ENCODE measurements around the gene CFAP52.
"Not testable (repeated sequence)": the region's sequence is repeated elsewhere in the genome, so short reads cannot be mapped to it uniquely, and the experiment has no call there.

CFAP52 gene

GRCh38 chr17:9576521-9577372 is at the start of gene CFAP52:
Gene CFAP52, plus strand, starts transcription at chr17:9576642. Its CDS starts 54 bp downstream, at chr17:9576696.
- peak; percentile 62 to 77 for DNase-seq

DNA sequence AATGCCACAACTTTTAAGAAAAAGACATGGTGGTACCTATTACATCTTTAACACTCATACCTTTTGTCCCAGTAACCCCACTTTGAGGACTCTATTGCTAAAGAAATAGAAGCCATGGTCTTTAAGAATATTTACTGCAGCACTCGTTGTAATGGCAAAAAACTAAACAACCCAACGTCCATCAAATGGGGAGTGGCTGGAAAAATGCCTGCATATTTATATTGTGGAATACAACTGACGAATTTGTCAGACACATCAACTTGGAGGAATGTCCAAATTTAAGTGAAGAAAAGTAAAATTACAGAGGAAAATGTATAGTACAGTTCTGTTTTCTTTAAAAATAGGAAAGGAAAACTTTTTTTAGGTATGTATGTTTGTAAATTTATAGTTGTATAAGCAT is 48.7 kb upstream of the CFAP52 start:
- no peak for DNase-seq

DNA sequence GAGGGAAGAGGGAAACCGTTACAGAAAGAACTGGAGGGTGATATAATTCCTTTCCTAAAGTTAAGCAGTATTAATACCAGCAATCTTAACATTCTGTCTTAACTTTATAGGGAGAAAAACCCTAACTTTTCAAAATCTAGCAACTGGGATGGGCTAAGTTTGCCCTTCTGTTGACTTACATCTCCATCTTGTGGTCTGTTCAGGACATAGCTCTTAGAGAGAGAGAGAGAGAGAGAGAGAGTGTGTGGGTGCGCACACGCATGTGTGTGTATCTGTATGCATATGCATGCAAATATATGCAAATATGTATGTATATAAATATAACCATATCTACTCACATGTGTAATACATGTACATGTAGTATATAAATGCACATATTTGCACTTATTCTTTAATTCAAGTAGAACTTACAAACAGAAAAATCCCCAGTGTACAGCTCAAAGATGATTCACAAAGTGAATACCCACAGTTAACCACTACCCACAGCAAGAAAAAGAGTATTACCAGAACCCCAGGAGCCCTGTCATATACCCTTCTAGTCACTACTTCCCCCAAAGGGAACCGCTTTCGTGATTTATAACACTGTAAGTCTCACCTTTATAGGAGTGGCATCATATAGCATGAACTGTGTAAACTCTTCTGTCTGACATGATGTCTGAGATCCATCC is 47.3 kb upstream of the CFAP52 start:
- peak; percentile 15 to 31 for DNase-seq

GRCh38 chr17:9531034-9531433 is 45.4 kb upstream of the CFAP52 start:
- DNase-seq: no peak

DNA sequence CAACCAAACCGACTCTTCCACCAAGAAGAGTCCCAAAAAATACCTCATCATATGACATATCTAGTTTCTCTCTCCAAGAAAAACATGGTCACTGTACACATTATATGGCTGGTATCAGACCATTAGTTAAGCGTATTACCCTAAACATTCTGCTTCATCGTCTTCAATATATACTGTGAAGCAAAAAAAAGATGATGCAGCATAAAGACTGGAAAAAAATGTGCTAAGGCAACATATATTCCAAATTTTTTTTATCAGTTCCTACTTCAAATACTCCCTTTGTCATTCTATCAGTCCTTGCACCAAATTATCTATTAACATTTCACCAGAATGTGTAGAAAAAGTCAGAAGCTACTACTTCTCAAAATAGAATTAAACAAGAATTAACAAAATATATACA is 43.7 kb upstream of the CFAP52 start:
- no peak for DNase-seq

DNA sequence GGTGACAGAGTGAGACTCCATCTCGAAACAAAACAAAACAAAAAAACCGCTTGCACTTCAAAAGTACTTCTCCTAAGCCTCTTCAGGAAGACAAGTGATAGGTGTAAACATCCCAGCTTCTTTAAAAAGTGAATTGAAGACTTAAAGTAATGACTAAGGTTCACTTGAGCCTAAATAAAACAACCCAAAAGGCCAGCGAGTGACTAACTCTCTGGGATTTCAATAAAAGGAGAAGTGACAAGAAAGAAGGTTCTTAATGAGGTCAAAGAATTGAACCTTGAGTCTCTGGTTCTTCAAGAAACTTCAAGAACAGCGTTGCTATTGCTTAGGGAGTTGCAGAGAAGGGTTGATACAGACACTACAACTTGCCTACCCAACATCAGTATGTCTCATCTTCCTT is 43.0 kb upstream of the CFAP52 start:
- DNase-seq: no peak

GRCh38 chr17:9536061-9536460 is 40.4 kb upstream of the CFAP52 start:
- no peak for DNase-seq

GRCh38 chr17:9537177-9537776 is 39.2 kb upstream of the CFAP52 start:
- DNase-seq: no peak

- no peak for DNase-seq
Observed at GRCh38 chr17:9538626-9539025, 37.8 kb upstream of the CFAP52 start.

DNA sequence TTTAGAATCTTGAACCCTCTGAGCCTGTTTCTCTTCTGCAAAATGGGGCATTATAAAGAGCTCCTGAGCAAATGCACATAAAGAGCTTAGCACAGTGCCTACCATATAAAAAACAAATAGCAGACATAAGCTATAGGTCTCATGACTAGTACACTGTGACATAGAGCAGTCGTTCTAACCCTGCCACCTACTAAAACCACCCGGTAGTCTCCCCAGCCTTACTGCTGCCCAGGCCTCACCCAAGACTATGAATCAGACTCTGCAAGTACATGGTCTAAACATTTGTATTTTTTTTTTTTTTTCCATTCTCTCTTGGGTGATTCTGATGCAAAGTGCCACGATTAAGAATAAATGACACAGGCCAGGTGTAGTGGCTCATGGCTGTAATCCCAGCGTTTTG is 34.7 kb upstream of the CFAP52 start:
- DNase-seq: no peak

- DNase-seq: no peak
Observed at GRCh38 chr17:9544221-9544620, 32.2 kb upstream of the CFAP52 start.

DNA sequence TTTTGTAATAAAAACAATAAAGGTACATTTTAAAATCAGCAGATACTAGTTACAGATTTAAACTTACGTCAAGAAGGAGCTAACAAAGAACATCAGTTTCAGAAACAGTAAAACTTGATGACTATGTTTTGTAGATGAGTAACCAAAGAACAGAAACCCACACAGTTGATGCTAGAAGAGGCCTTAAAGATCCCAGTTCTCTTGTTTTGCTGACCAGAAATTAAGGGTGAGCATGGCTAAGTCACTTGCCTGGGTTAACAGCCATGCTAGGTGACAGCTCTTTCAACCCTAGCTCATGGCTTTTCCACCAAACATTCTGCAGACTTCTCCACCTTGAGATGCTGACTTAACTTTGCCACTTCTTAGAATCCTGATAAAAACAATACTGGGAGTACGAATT is 27.2 kb upstream of the CFAP52 start:
- DNase-seq: no peak

DNA sequence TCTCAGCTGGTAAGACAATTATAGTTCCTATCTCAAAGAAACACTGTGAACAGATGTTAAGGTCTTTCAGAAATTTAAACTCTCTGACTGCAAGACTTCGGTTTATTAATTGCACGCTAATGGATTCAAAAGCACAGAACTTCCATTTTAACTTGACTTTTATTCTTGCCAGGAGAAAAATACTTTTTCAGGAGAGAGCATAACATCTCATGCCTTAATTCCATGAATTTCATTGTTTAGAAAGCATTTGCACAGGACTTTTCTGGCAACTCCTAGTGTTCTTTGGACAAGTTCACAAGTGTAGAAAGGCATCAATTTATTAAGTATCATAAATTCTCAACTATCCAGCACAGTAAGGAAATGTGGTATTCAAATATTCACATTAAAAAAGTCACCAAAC is 23.3 kb upstream of the CFAP52 start:
- DNase-seq: no peak

DNA sequence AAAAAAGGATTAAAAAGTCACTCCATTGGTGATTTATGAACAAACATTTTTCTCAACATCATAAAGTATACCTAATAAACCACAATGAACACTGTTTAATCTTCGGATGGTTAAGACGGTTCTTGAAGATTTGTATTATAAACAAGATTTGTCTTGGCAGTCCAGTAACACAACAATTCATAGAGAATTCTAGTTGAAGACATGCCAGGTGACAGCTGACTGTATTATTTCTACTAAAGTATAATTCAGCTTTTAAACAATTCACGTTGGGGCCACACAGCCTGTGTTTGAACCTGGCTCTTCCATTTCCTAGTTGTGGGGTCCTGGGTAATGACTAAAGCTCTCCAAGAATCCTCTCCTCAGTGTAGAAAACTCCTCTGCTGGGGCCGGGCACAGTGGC is 22.8 kb upstream of the CFAP52 start:
- DNase-seq: no peak

DNA sequence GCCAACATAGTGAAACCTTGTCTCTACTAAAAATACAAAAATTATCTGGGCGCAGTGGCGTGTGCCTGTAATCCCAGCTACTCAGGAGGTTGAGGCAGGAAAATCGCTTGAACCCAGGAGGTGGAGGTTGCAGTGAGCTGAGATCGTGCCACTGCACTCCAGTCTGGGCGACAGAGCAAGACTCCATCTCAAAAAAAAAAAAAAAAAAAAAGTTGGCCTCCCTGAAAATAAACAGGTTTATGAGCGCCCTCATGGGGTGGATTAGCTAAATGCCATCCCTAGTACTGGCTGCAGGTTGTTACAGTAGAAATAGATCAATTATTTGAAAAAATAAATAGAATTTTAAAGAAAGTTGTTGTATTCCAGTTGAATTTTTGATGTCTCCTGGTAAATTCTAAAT is 21.7 kb upstream of the CFAP52 start:
- DNase-seq: peak; percentile 11 to 59

- no peak for DNase-seq
Observed at GRCh38 chr17:9557161-9557755, 19.2 kb upstream of the CFAP52 start.

- DNase-seq: no peak
Observed at GRCh38 chr17:9557857-9558256, 18.6 kb upstream of the CFAP52 start.

DNA sequence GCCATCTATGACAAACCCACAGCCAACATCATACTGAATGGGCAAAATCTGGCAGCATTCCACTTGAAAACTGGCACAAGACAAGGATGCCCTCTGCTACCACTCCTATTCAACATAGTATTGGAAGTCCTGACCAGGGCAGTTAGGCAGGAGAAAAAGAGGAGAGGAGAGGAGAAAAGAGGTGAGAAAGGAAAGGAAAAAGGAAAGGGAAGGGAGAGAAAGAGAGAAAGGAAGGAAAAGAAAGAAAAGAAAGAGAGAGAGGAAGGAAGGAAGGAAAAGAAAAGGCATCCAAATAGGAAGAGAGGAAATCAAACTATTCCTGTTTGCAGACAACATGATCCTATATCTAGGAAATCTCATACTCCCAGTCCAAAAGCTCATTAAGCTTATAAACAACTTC is 12.3 kb upstream of the CFAP52 start:
- no peak for DNase-seq

DNA sequence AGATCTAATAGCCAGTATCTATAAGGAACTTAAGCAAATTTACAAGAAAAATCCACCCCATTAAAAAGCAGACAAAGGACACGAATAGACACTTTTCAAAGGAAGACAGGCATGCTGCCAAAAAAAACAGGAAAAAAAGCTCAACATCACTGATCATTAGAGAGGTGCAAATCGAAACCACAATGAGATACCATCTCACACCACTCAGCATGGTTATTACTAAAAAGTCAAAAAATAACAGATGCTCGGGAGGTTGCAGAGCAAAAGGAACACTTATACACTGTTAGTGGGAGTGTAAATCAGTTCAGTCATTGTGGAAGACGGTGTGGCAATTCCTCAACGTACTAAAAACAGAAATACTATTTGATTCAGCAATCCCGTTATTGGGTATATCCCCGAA is 10.4 kb upstream of the CFAP52 start:
- no peak for DNase-seq

DNA sequence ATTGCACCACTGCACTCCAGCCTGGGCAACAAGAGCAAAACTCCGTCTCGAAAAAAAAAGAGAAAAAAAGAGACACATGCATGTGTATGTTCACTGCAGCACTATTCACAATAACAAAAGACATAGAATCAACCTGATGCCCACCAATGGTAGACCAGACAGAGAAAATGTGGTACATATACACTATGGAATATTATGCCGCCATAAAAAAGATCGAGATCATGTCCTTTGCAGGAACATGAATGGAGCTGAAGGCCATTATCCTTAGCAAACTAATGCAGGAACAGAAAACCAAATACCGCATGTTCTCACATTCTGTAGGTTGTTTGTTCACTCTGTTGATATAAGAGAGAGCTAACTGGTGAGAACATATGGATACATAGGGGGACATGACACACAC is 9.7 kb upstream of the CFAP52 start:
- DNase-seq: not testable (repeated sequence)

DNA sequence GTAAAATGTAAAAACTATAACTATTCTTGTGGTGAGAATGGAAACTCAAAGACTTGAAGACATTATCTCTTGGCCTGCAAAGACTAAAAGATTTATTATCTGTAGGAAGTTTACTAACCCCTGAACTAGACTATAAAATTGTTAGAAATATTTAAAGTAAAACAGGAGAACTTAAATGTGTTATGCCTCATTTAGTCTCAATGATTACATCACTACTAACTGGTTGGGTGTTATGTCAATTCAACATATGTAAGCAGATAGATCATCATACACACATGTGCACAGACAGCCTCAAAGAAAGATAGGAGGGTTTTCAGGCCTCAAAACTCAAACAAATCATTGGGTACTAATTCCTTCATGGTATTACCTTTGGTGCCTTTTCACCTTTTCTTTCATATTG is 8.4 kb upstream of the CFAP52 start:
- no peak for DNase-seq

DNA sequence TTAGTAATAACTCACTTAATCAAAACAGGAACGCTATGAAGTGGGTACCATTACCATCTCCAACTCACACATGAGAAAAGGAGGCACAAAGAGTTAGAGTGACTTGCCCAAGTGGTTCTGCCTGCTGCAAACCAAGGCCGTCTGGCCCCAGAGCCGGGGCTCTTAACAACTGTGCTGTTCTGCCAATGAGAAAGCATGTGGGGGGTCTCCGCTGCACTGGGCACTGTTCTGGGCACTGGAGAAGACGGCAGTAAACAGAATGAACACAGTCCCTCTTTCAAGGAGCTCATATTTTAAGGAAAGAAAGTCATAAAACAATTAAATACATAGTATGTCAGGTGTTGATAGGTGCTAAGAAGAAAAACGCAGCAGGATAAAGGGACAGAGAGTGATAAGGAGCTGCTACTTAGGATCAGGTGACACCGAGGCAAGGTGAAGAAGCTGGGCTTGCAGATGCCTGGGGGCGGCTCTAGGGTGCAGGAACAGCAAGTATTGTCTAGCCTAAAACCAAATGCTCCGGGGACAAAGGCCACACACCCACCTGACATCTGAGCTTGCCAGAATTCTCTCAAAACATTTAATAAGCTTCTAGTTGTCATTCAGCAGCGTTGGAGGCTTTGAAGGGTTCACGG is 7.4 kb upstream of the CFAP52 start:
- DNase-seq: no peak

GRCh38 chr17:9571201-9571600 is 5.2 kb upstream of the CFAP52 start:
- DNase-seq: no peak

Measured in NCI-H526 (cell line).